Stimulated activated naive CD4-positive, alpha-beta T cell treated with Interleukin-2 at 50 U/mL for 16 hours (primary cell): ENCODE data around the gene NPHP3.
A peak's percentile ranks its signal among the peaks of the same experiment; 100 is the strongest.
"Not testable (repeated sequence)": the region's sequence is repeated elsewhere in the genome, so short reads cannot be mapped to it uniquely, and the experiment has no call there.

ENCODE experiments used
- DNase-seq: peaks from one replicate; lab custom pipeline; 2025; lab: John Stamatoyannopoulos, UW

NPHP3 gene, protein sequence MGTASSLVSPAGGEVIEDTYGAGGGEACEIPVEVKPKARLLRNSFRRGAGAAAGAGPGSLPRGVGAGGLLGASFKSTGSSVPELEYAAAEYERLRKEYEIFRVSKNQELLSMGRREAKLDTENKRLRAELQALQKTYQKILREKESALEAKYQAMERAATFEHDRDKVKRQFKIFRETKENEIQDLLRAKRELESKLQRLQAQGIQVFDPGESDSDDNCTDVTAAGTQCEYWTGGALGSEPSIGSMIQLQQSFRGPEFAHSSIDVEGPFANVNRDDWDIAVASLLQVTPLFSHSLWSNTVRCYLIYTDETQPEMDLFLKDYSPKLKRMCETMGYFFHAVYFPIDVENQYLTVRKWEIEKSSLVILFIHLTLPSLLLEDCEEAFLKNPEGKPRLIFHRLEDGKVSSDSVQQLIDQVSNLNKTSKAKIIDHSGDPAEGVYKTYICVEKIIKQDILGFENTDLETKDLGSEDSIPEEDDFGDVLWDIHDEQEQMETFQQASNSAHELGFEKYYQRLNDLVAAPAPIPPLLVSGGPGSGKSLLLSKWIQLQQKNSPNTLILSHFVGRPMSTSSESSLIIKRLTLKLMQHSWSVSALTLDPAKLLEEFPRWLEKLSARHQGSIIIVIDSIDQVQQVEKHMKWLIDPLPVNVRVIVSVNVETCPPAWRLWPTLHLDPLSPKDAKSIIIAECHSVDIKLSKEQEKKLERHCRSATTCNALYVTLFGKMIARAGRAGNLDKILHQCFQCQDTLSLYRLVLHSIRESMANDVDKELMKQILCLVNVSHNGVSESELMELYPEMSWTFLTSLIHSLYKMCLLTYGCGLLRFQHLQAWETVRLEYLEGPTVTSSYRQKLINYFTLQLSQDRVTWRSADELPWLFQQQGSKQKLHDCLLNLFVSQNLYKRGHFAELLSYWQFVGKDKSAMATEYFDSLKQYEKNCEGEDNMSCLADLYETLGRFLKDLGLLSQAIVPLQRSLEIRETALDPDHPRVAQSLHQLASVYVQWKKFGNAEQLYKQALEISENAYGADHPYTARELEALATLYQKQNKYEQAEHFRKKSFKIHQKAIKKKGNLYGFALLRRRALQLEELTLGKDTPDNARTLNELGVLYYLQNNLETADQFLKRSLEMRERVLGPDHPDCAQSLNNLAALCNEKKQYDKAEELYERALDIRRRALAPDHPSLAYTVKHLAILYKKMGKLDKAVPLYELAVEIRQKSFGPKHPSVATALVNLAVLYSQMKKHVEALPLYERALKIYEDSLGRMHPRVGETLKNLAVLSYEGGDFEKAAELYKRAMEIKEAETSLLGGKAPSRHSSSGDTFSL (N-terminal part only)

DNA sequence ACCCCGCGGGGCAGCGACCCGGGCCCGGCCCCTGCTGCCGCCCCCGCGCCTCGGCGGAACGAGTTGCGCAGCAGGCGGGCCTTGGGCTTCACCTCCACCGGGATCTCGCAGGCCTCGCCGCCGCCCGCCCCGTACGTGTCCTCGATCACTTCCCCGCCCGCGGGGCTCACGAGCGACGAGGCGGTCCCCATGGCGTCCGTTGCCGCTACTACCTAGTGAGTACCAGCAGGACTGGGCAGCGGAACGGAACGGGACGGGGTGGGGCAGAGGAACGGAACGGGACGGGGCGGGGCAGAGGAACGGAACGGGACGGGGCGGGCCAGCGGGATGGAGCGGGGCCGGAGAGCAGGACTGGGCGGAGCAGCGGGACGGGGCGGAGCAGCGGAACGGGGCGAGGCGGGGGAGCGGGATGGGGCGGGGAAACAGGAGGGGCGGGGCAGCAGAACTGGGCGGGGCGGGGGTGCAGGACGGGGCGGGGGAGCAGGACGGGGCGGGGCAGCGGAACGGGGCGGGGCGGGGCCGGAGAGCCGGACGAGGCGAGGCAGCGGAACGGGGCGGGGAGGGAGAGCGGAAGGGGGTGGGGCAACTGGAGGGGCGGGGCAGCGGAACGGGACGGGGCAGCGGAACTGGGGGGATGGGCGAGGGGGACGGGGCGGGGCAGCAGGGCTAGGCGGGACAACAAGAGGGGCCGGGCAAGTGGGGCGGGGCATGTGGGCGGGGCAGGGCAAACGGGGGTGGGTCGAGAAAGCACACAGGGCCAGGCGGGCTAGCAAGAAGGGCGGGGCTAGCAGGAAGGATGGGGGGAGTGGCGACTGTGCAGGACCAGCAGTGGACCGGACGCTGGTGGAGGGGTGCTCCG lies at the start of gene NPHP3:
NPHP3 (minus strand) TSS at position 245 of the 859 bp plus-strand sequence; CDS start at position 191, 54 bp downstream.
- DNase-seq, result peak; percentile 99

DNA sequence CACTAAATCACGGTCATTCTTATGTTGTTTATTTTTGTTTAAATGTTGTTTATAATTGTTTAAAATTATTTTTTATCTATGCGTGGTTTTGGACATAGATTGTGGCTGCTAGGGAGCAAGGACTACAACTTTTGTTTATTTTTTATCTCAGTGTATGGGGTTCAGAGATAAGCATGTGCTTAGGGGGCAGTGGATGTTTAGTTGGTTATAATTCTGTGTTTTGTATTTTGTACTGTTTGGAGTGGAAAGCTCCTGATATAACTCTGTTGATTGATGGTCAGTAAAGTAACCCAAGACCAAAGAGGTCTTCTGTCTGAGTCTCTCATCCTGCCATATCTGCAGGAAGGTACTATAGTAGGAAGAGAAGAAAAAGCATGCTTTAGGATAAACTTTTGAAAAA lies 36.5 kb upstream of the NPHP3 start:
- DNase-seq, result no peak

DNA sequence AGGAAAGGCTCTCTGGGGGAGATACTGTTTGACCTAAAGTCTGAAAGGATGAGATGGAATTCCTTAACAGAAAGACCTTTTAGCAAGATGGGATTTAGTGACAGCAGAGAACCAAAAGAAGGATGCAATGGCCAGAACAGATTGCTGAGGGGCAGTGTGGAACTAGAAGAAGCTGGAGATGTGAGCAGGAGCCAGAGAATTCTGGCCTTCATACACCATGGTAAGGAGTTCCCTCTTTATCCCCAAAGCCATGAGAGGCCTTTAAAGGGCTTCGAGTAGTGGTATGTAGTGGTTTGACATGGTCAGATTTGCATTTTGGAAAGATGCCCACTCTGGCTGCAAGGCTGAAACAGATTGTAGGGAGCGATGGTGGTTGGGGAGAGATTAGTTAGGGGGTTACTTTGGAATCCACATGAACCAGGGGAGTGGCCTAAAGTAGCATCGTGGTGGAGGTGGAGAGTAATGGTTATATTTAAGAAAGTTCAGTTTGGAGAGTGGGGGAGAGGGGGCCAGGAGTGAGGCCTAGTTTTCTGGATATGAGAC lies 34.0 kb upstream of the NPHP3 start:
- no peak for DNase-seq

DNA sequence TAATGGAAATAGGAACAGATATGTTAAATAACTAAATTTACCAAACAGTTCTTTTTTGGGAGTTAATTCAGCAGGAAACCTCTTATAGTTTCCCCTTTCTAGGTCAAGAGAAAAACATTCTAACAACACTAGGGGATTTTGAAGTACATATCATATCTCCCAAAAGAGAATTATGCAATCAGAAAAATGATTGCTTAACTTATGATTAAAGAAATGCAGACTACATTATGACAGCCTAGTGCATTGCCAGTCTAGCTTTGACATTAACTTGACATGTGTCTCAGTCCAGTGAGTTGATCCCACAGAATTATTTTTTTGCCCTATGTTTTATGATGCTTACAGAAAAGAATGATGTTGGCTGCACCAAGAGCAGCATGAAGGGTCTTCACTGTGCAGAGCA lies 31.7 kb upstream of the NPHP3 start:
- DNase-seq, result no peak

DNA sequence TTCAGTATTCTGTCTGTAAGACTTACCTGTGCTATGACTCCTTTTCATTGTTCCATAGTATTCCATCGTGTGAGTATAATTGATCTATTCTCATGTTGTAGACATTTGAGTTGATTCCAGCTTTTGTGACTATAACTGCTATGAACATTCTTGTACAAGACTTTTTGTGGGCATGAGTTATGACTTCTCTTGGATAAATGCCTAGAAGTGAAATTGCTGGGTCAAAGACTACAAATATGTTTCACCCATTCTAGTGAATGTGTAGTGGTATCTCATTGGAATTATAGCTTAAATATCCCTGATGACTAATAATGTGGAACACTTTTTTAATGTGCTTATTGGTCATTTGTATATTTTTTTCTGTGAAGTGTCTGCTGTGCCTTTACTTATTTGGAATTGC lies 27.6 kb upstream of the NPHP3 start:
- no peak for DNase-seq

DNA sequence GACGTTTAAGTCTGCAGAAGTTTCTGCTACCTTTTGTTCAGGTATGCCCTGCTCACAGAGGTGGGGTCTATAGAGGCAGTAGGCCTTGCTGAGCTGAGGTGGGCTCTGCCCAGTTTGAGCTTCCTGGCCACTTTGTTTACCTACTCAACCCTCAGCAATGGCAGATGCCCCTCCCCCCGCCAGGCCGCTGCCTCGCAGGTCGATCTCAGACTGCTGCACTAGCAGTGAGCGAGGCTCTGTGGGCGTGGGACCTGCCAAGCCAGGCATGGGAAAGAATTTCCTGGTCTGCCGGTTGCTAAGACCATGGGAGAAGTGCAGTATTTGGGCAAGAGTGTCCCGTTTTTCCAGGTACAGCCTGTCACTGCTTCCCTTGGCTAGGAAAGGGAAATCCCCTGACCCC lies 24.5 kb upstream of the NPHP3 start:
- DNase-seq, result not testable (repeated sequence)

DNA sequence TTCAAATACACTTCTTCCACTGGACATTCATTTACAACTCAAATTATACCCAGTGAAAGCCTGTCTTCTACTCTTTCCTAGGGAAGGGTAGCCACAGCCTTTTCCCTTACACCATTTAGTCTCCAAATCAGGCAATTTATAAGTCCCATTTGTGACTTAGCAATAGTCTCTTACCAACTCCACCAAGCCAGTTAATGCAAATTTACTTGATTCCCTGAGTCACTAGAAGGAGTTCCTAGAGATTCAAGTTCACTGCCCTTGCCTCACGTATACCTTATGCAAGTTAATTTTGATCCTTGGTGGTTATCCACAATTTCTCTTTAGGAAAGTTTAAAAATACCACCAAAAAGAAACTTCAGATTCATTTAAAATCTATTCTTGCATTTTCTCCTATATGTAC lies 16.1 kb upstream of the NPHP3 start:
- DNase-seq, result no peak

DNA sequence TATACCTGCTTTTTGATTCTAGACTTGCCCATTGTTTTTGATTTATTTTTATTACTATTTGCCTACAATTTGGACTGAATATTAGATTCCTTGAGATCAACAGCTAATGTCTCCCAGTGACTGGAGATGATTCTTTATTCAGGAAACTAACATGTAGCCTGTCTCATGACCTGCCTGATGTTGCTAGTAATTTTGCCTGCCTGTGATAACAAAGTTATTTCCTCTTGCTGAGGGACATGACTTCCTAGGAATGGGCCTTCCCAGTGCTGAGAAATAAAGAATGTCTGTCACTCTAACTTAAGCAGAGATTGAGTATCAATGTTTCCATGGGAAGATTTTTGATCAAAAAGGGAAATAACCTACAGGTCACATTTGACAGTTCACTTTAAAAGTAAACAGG lies 13.4 kb upstream of the NPHP3 start:
- DNase-seq, result no peak

DNA sequence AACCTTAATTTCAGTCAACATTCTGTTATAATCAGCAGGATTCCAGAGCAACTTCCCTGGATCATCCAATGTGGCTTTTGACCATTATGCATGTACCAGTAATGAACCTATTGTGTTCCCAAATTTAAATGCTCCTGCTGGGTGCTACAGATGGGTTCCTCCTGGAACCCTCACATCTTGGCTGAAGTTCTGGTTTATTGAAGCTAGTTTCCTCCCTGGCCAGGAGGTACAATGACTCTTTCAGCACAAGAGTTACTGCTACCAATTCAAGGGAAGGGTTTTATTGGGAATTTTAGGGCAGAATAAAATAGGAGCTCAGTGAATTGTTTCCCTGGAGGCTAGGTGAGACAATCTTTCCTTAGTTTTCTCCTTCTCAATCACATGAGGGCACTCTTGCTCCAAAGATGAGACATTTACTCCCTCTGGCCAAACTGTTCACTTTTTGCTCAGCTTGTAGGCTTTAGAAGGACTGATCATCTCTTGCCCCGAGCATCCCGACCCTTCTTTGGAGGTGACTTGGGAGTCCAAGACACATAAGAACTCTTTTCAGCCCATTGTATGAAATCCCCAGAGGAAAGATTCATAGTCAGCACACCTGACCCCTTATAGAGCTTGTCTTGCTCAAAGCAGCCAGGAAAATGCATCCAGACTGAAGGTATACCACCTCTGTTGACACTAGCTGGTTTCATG lies 8.8 kb upstream of the NPHP3 start:
- DNase-seq, result no peak

DNA sequence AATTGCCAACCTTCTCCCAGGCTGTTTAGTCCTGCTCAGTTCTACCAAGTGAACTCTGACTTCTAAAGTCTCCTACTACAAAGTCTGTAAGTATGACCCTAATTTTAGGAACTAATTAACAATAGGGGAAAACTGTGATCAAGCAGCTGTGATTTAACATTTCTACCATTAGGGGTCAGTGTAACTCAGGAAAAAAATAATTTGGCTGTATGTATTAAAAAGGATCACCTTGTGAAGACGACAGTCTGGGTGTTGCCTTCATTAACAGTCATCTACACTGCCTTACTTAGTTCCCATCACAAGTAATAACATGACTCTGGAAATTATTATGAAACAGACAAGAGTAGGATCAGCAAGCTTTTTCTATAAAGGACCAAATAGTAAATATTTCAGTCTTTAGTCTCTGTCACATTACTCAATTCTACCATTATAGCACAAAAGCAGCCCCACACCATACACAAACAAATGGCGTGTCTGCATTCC lies 4.2 kb upstream of the NPHP3 start:
- no peak for DNase-seq

DNA sequence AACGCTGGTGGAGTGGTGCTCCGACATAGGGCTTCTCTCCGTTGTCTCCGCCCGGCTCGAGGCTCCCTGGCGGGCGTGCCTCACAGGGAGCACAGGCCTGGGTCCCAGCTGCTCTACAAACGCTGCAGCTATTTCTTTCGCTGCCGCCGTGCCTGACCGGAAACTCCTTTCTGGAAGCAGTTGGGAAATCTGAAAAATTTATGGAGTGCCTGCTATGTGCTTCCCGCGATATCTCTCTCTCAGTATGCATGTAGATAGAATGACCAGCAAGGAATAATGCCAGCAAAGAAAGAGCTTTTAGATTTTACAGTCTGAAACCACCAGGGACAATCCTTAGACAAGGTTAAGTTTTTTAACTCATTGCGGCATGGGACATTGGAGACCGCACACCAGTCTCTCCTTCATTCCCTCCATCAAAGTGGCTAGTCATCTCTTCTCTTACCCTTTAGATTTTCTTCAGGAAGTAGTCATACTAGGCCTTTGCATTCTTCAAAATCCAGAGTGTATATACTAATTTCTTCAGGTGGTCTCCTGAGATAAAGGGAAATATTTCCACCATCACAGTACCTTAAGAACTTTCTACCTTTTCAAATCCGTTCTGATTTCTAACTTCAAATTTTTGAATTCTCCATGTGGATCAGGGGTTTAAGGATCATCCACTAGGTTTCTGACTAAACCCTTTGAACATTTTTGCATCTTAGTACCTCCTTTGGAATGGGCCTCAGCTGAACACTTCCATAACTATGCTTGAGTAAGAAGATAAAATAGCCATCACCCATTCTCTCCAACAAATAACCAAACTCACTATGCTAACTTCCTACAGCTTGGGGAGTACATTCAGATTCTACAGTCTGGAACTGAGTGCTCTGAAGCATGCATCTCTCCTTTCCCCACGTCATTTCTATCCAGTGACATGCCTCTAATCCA lies 1.1 kb upstream of the NPHP3 start:
- no peak for DNase-seq

DNA sequence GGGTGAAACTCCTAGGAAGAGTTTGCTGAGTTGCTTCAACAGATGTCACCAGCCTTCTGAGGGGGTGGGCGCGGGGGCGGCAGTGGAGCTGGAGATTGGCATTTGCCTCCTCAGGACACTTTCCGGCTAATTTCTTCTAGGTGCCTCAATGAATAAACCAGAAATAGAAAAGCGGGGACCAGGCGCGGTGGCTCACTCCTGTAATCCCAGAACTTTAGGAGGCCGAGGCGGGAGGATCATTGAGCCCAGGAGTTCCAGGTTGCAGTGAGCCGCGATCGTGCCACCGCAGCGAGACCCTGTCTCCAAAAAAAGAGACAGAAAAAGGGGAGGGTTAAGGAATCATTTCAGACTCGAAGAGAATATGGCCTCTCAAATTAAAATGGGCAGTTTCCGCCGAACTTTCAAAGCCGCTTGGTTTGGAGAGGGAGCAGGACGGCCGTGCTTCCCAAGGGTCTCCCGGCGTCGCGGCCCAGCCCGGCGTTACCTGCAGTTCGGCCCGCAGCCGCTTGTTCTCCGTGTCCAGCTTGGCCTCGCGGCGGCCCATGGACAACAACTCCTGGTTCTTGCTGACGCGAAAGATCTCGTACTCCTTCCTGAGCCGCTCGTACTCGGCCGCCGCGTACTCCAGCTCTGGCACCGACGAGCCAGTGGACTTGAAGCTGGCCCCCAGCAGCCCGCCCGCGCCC lies 587 bp downstream of the NPHP3 start:
- DNase-seq, result no peak

DNA sequence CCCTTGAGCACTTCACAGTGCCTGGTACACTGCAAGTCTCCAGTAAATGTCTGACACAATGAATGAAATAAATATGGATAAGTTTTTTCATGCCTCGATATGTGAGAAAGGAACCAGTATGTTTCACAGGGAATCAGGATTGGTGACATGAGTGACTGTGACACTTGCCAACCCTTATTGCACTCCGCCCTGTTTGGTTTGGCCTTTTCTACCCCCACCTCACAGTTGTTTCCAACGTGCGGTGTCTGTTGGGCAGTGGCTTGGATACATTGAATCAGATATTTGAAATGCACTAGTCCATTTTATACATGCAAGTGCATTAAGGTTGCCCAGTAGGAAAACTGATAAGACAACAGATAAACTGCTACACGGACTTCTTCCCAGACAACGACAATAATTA lies 2.0 kb downstream of the NPHP3 start:
- DNase-seq, result no peak

DNA sequence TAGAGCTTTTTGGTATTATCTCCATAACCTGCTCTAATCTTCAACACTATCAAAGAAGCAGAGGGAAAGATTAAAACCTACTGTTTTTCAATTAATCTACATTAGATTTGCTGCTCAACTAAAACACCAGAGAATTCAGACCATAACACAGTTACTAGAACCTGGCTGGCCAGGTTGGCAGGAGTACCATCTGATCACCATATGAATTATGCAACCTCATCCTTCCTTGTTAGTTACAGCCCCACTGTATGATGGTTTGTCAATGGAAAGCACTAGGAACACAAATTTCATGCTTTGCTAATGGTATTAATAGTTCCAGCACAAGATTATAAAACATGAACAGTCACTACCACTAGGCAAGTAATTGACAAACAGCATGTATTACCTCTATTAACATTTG lies 5.8 kb downstream of the NPHP3 start:
- DNase-seq, result no peak

DNA sequence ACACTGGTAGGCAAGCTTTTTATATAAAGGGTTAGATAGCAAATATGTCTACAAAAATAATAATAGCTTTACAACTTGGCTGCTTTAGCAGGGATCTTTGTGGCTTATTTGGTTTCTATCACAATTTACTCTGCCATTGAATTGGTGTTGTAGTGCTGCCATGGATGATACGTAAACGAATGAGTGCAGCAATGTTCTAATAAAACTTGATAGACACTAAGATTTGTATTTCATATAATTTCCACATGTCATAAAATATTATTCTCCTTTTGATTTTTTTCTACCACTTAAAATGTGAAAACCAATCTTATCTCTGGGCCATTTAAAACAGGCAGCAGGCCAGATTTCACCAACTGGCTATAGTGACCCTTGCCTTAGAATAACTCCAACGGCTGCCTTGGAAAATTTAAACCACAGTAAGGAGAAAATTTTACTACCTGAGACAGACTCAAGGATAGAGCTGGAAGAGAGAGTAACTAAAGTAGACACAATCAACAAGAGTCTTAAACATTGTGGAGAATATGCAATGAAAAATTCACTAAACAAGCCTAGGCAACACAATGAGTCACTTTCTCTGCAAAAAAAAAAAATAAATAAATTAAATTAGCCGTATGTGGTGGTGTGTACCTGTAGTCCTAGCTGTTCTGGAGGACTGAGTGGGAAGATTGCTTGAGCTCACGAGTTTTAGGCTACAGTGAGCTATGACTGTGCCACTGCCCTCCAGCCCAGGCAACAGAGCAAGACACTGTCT lies 8.1 kb downstream of the NPHP3 start:
- no peak for DNase-seq

DNA sequence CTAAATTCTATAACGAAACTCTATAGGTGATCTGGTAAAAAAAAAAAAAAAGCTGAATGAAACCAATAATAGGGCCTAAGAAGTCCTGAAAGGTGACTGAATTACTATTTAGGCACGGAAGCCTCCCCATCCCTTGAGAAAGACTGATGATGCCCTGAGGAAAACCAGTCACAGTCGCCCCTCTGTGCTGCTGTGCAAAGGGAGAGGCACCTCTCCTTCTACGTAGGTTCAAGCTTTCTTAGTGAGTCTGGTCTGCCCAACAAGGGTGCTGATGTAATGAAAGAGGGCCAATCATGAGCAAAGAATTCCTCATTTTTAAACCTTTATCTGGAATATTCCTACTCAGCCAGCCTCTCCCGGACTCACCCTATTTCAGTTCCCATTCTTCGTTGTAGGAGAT lies 11.9 kb downstream of the NPHP3 start:
- no peak for DNase-seq

DNA sequence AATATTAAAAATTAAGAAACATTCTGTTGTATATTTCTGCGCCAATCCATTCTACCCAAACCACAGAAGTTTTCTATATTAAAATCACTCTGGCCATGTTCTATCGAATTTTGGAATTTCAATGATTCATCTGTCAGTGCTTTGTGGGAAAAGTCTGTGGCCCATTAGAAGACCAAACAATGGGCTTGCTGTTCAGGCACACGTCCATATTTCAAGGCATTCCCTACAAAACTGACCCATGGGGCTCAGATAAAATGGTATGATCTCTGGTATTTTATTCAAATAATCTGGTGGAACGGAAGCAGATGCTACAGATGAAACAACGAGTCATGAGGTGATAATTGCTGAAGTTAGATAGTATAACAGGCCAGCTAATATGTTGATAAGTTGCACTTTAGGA lies 12.4 kb downstream of the NPHP3 start:
- DNase-seq, result no peak

DNA sequence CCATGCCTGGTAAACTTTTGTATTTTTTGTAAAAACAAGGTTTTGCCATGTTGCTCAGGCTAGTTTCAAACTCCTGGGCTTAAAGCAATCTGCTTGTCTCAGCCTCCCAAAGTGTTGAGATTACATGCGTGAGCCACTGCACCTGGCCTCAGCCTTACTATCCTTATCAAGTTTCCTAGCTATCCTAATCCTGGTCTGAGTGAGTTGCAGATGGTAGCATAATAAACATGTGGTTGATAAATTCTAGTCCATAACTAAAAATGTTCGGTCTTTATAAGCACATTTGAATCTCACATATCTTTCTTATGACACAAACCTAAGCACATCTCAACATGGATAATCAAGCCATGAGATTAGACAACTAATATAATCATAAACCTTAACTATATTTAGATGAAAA lies 18.5 kb downstream of the NPHP3 start:
- DNase-seq, result no peak
